K562 (cell line): ENCODE measurements around the gene ZNF800. TPM values are rescaled to one million over a fixed set of nuclear protein-coding genes. Genes with fewer than 3 reads are reported as not detected.

Experiments
- BRD4 ChIP-seq: fragments of 200-600 bp; sonication (generic); IDR thresholded peaks from 2 replicates; pipeline ENCODE4 v1.6.1; 2017; ENCODE audit warnings: inconsistent platforms
- CAMTA2 ChIP-seq: fragments of 250-450 bp; sonication (Bioruptor Pico); conservative IDR thresholded peaks from 2 replicates; pipeline ENCODE4 v1.5.1; 2022
- CREM ChIP-seq: IDR thresholded peaks from 2 replicates; pipeline ENCODE4 v1.6.1; 2014; ENCODE audit warnings: antibody characterized with exemption, low read depth
- ESRRA ChIP-seq: fragments of 450-650 bp; IDR thresholded peaks from 2 replicates; pipeline ENCODE4 v1.6.1; 2014; ENCODE audit warnings: low read depth, mild to moderate bottlenecking, moderate library complexity, borderline replicate concordance
- GABPB1 ChIP-seq: sonication (generic); formaldehyde crosslinking; IDR thresholded peaks from 2 replicates; pipeline ENCODE4 v1.8.0; 2022; ENCODE audit warnings: mild to moderate bottlenecking, missing genetic modification reagents
- GATAD2B ChIP-seq: fragments of 450-650 bp; IDR thresholded peaks from 2 replicates; pipeline ENCODE4 v1.6.1; 2017; ENCODE audit warnings: mild to moderate bottlenecking, borderline replicate concordance
- HDGF ChIP-seq: fragments of 450-650 bp; IDR thresholded peaks from 2 replicates; pipeline ENCODE4 v1.6.1; 2016
- KAT2B ChIP-seq: IDR thresholded peaks from one replicate; pipeline ENCODE4 v1.6.1; 2012; ENCODE audit warnings: low read depth, mild to moderate bottlenecking, control low read depth, inconsistent platforms, low read length, moderate library complexity
- MECOM ChIP-seq: fragments of 250-450 bp; sonication (Bioruptor Pico); IDR thresholded peaks from 2 replicates; pipeline ENCODE4 v1.8.0; 2022; ENCODE audit warnings: inconsistent platforms
- NR2F6 ChIP-seq: fragments of 450-650 bp; formaldehyde crosslinking; IDR thresholded peaks from 2 replicates; pipeline ENCODE4 v1.4.0; 2020; ENCODE audit warnings: mild to moderate bottlenecking
- RFX7 ChIP-seq: fragments of 250-450 bp; sonication (Bioruptor Pico); IDR thresholded peaks from 2 replicates; pipeline ENCODE4 v1.5.1; 2021; ENCODE audit warnings: mild to moderate bottlenecking
- XRCC4 ChIP-seq: IDR thresholded peaks from one replicate; pipeline ENCODE4 v1.6.1; 2011; ENCODE audit not compliant: insufficient read depth, insufficient read length; ENCODE audit errors: extremely low read depth
- ZBTB7A ChIP-seq: IDR thresholded peaks from 2 replicates; pipeline ENCODE4 v1.6.1; 2011; ENCODE audit warnings: low read depth, mild to moderate bottlenecking, low read length, moderate library complexity, borderline replicate concordance; ENCODE audit not compliant: control insufficient read depth
- ZNF347 ChIP-seq: fragments of 450-650 bp; formaldehyde crosslinking; IDR thresholded peaks from 2 replicates; pipeline ENCODE4 v1.4.0; 2020; ENCODE audit warnings: low read depth, mild to moderate bottlenecking, moderate library complexity
- ZNF436 ChIP-seq: fragments of 250-450, 450-650 bp; sonication (Bioruptor Pico); formaldehyde crosslinking; IDR thresholded peaks from 2 replicates; pipeline ENCODE4 v1.7.0; 2020; ENCODE audit warnings: mild to moderate bottlenecking
- ZNF75A ChIP-seq: fragments of 450-650 bp; formaldehyde crosslinking; IDR thresholded peaks from 2 replicates; pipeline ENCODE4 v1.4.0; 2020; ENCODE audit warnings: mild to moderate bottlenecking
- polyA plus RNA-seq, 8 experiments: library from polyadenylated mRNA; depleted of rRNA in 4 of 8; stranded (reverse) in 5 of 8; unstranded in 3 of 8; fragments of >200 nt; fragmentation: Nextera tagmentation in 2 of 8; fragmentation: Illumina TruSeq in 1 of 8; extraction: Ambion mirVana in 2 of 8; extraction: Trizol in 1 of 8; gene quantifications; 2 replicates each; pipeline versions ENCODE4 v1.2.1 to v1.2.3, GENCODE V29; 2011 to 2014; ENCODE audit warnings: inconsistent platforms in 1 of 8, missing spikeins in 1 of 8
- total RNA-seq, 7 experiments: library from RNA; depleted of rRNA in 6 of 7; stranded (reverse); fragments of >200 nt in 6 of 7; fragmentation: Illumina TruSeq in 2 of 7; extraction: Trizol in 2 of 7; gene quantifications; 2 replicates each; pipeline versions ENCODE4 v1.2.1 to v1.2.3, GENCODE V29; 2011 to 2021; ENCODE audit warnings: low replicate concordance in 1 of 7
- TF ChIP-seq, protein P1 (sequence below): fragments of 250-450 bp; sonication (Bioruptor Pico); IDR thresholded peaks from 2 replicates; pipeline ENCODE4 v1.8.0; 2021; ENCODE audit warnings: moderate library complexity, mild to moderate bottlenecking, inconsistent platforms
- TF ChIP-seq, protein P2 (sequence below), 2 experiments: fragments of 450-650 bp in 1 of 2; sonication (generic) in 1 of 2; formaldehyde crosslinking in 1 of 2; IDR thresholded peaks; 2 replicates each; pipeline versions ENCODE4 v1.7.1 to v1.9.0; 2016 to 2022; ENCODE audit warnings: inconsistent platforms in 1 of 2, mild to moderate bottlenecking in 1 of 2, missing genetic modification reagents in 1 of 2
- TF ChIP-seq, protein P3 (sequence below): sonication (generic); formaldehyde crosslinking; IDR thresholded peaks from 2 replicates; pipeline ENCODE4 v1.8.0; 2022; ENCODE audit warnings: mild to moderate bottlenecking, low read depth, missing genetic modification reagents

ZNF800 gene
- total and polyA plus RNA-seq, 9 of the 15 experiments (the other 6 are each of a cell fraction or from before 2014, with no cell fraction given), result 7.5 to 58.3 (median 33.4) TPM

DNA sequence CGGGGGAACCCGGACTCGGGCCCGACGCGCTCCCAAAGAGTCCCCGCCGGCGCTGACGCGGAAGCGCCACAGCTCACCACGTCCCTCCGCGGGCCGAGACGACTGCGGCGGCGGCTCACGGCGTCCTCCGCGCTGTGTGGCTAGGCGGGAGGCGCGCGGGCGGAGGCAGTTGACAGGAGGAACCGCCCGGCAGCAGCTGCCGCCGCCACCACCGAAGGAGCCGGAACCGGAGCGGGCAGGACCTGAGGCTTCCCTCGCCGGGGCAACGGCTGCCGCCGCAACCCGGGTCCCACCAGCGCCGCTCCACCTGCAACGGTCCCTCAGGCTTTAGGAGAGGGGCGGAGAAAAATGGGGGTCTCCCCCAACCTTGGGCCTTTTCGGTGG, 334 bp downstream of the ZNF800 start (continued):
- TF ChIP-seq ZBTB7A (no peak), NR2F6 (CRISPR knock-in tag) (no peak), KAT2B (no peak), CREM (peak; percentile 83), ZNF75A (CRISPR knock-in tag) (no peak), ZNF436 (CRISPR knock-in tag) (no peak), MECOM (no peak), XRCC4 (no peak), CAMTA2 (CRISPR knock-in tag) (no peak), ESRRA (peak; percentile 38), ZNF347 (CRISPR knock-in tag) (no peak), HDGF (no peak), GABPB1 (no peak; the same call in 1 of the 2 replicates), RFX7 (CRISPR knock-in tag) (no peak), GATAD2B (0 out of 2 replicates have a peak, but pooled peaks have one; percentile 11), BRD4 (no peak)
- TF ChIP-seq, protein P1, sequence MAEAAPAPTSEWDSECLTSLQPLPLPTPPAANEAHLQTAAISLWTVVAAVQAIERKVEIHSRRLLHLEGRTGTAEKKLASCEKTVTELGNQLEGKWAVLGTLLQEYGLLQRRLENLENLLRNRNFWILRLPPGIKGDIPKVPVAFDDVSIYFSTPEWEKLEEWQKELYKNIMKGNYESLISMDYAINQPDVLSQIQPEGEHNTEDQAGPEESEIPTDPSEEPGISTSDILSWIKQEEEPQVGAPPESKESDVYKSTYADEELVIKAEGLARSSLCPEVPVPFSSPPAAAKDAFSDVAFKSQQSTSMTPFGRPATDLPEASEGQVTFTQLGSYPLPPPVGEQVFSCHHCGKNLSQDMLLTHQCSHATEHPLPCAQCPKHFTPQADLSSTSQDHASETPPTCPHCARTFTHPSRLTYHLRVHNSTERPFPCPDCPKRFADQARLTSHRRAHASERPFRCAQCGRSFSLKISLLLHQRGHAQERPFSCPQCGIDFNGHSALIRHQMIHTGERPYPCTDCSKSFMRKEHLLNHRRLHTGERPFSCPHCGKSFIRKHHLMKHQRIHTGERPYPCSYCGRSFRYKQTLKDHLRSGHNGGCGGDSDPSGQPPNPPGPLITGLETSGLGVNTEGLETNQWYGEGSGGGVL, result no peak
- TF ChIP-seq, protein P2, sequence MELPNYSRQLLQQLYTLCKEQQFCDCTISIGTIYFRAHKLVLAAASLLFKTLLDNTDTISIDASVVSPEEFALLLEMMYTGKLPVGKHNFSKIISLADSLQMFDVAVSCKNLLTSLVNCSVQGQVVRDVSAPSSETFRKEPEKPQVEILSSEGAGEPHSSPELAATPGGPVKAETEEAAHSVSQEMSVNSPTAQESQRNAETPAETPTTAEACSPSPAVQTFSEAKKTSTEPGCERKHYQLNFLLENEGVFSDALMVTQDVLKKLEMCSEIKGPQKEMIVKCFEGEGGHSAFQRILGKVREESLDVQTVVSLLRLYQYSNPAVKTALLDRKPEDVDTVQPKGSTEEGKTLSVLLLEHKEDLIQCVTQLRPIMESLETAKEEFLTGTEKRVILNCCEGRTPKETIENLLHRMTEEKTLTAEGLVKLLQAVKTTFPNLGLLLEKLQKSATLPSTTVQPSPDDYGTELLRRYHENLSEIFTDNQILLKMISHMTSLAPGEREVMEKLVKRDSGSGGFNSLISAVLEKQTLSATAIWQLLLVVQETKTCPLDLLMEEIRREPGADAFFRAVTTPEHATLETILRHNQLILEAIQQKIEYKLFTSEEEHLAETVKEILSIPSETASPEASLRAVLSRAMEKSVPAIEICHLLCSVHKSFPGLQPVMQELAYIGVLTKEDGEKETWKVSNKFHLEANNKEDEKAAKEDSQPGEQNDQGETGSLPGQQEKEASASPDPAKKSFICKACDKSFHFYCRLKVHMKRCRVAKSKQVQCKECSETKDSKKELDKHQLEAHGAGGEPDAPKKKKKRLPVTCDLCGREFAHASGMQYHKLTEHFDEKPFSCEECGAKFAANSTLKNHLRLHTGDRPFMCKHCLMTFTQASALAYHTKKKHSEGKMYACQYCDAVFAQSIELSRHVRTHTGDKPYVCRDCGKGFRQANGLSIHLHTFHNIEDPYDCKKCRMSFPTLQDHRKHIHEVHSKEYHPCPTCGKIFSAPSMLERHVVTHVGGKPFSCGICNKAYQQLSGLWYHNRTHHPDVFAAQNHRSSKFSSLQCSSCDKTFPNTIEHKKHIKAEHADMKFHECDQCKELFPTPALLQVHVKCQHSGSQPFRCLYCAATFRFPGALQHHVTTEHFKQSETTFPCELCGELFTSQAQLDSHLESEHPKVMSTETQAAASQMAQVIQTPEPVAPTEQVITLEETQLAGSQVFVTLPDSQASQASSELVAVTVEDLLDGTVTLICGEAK (IDR thresholded peaks at IDR 0.05), result no peak
- TF ChIP-seq, protein P2 (CRISPR knock-in tag; IDR thresholded peaks at IDR 0.05), result no peak; the same call in 1 of the 2 replicates
- TF ChIP-seq, protein P3, sequence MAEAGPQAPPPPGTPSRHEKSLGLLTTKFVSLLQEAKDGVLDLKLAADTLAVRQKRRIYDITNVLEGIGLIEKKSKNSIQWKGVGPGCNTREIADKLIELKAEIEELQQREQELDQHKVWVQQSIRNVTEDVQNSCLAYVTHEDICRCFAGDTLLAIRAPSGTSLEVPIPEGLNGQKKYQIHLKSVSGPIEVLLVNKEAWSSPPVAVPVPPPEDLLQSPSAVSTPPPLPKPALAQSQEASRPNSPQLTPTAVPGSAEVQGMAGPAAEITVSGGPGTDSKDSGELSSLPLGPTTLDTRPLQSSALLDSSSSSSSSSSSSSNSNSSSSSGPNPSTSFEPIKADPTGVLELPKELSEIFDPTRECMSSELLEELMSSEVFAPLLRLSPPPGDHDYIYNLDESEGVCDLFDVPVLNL (CRISPR knock-in tag), result no peak
